Measurements from ENCODE around the gene DTYMK.

DTYMK gene

GRCh38 chr2:241690202-241690717 is 3.6 kb upstream of the DTYMK start:
- TF ChIP-seq ISL1 (CRISPR knock-in tag; IDR thresholded peaks at IDR 0.05) (no peak), CREB5 (CRISPR knock-in tag; IDR thresholded peaks at IDR 0.05; ENCODE audit: low read depth) (no peak), GLIS3 (CRISPR knock-in tag; IDR thresholded peaks at IDR 0.05) (no peak), BACH2 (CRISPR knock-in tag; IDR thresholded peaks at IDR 0.05; ENCODE audit: borderline replicate concordance) (no peak), PATZ1 (CRISPR knock-in tag; IDR thresholded peaks at IDR 0.05; ENCODE audit: borderline replicate concordance) (no peak), ARNTL (CRISPR knock-in tag; IDR thresholded peaks at IDR 0.05; ENCODE audit: borderline replicate concordance, low read depth) (no peak), ZC3H10 (CRISPR knock-in tag; IDR thresholded peaks at IDR 0.05) (no peak), SNAI2 (CRISPR knock-in tag; IDR thresholded peaks at IDR 0.05) (no peak), OSR1 (CRISPR knock-in tag; IDR thresholded peaks at IDR 0.05) (no peak), ZFP3 (CRISPR knock-in tag; IDR thresholded peaks at IDR 0.05) (no peak)
- ATAC-seq, result no peak

- TF ChIP-seq ZFP30 (CRISPR knock-in tag; IDR thresholded peaks at IDR 0.05) (no peak), ZNF8 (CRISPR knock-in tag; IDR thresholded peaks at IDR 0.05) (no peak), ZFP3 (CRISPR knock-in tag; IDR thresholded peaks at IDR 0.05) (no peak), ESRRG (CRISPR knock-in tag; IDR thresholded peaks at IDR 0.05) (no peak), CSRNP3 (CRISPR knock-in tag; IDR thresholded peaks at IDR 0.05) (no peak)
- ATAC-seq, result no peak
Observed at GRCh38 chr2:241689306-241689705, 2.7 kb upstream of the DTYMK start.

- TF ChIP-seq GLIS3 (CRISPR knock-in tag; IDR thresholded peaks at IDR 0.05), result no peak
- peak; percentile 15 for ATAC-seq
Observed at GRCh38 chr2:241686324-241686649, 328 bp downstream of the DTYMK start.

- peak; percentile 94 for ATAC-seq
- TF ChIP-seq RARB (CRISPR knock-in tag; IDR thresholded peaks at IDR 0.05) (no peak), CSDC2 (CRISPR knock-in tag; IDR thresholded peaks at IDR 0.05) (no peak), ZNF8 (CRISPR knock-in tag; IDR thresholded peaks at IDR 0.05) (no peak), PPARA (CRISPR knock-in tag; IDR thresholded peaks at IDR 0.05; ENCODE audit: borderline replicate concordance) (no peak), ZC3H10 (CRISPR knock-in tag; IDR thresholded peaks at IDR 0.05) (no peak), ISL1 (CRISPR knock-in tag; IDR thresholded peaks at IDR 0.05) (no peak), SNAI2 (CRISPR knock-in tag; IDR thresholded peaks at IDR 0.05) (no peak)
Observed at GRCh38 chr2:241680827-241681599, 5.6 kb downstream of the DTYMK start.

GRCh38 chr2:241680044-241680443 is 6.6 kb downstream of the DTYMK start:
- no peak for ATAC-seq

More at GRCh38 chr2:241680044-241680443, 6.6 kb downstream of the DTYMK start:
- no peak for TF ChIP-seq RARB (CRISPR knock-in tag; IDR thresholded peaks at IDR 0.05)
- no peak for TF ChIP-seq BACH2 (CRISPR knock-in tag; IDR thresholded peaks at IDR 0.05; ENCODE audit: borderline replicate concordance)
- TF ChIP-seq CSRNP3 (CRISPR knock-in tag; IDR thresholded peaks at IDR 0.05), result no peak
- no peak for TF ChIP-seq PATZ1 (CRISPR knock-in tag; IDR thresholded peaks at IDR 0.05; ENCODE audit: borderline replicate concordance)
- TF ChIP-seq ISL1 (CRISPR knock-in tag; IDR thresholded peaks at IDR 0.05), result no peak
- no peak for TF ChIP-seq GLIS3 (CRISPR knock-in tag; IDR thresholded peaks at IDR 0.05)
- TF ChIP-seq ZNF70 (CRISPR knock-in tag; IDR thresholded peaks at IDR 0.05), result no peak
